ENCODE measurements around the gene SBK3. TPM values are rescaled to one million over a fixed set of nuclear protein-coding genes. Genes with fewer than 3 reads are reported as not detected.

SBK3 gene
- total RNA-seq, 2 experiments from 2014 or later: not detected

- Mint-ChIP-seq H3K27ac (no peak overlapping the region), H3K9me3 (no peaks in the 10 kb centered on the region), H3K27me3 (peaks cover 4% of the 10 kb centered on the region), H3K4me3 (no peak overlapping the region), H3K4me1 (no peaks in the 10 kb centered on the region), H3K36me3 (ENCODE audit: low read depth) (no peaks in the 10 kb centered on the region)
- ChIA-PET POLR2A (no interaction called here), CTCF (interaction anchor here (2.4 kb wide), 1 partner anchor 11 kb away, joined by 8 read pairs; no protein-coding TSS in a partner anchor)
- no peak for DNase-seq
Observed at GRCh38 chr19:55493052-55493644, 52.2 kb downstream of the SBK3 start.

GRCh38 chr19:55492362-55492944 lies 52.9 kb downstream of the SBK3 start:
- CTCF ChIA-PET: interaction anchor here (2.4 kb wide), 1 partner anchor 11 kb away, joined by 8 read pairs; no protein-coding TSS in a partner anchor
- no peaks in the 10 kb centered on the region for H3K36me3 Mint-ChIP-seq (ENCODE audit: low read depth)
- H3K27ac Mint-ChIP-seq: no peak overlapping the region
- POLR2A ChIA-PET: no interaction called here
- H3K9me3 Mint-ChIP-seq: no peaks in the 10 kb centered on the region
- H3K4me3 Mint-ChIP-seq: no peak overlapping the region
- no peak for DNase-seq
- H3K27me3 Mint-ChIP-seq: peaks cover 4% of the 10 kb centered on the region
- H3K4me1 Mint-ChIP-seq: peaks cover 2% of the 10 kb centered on the region

DNA sequence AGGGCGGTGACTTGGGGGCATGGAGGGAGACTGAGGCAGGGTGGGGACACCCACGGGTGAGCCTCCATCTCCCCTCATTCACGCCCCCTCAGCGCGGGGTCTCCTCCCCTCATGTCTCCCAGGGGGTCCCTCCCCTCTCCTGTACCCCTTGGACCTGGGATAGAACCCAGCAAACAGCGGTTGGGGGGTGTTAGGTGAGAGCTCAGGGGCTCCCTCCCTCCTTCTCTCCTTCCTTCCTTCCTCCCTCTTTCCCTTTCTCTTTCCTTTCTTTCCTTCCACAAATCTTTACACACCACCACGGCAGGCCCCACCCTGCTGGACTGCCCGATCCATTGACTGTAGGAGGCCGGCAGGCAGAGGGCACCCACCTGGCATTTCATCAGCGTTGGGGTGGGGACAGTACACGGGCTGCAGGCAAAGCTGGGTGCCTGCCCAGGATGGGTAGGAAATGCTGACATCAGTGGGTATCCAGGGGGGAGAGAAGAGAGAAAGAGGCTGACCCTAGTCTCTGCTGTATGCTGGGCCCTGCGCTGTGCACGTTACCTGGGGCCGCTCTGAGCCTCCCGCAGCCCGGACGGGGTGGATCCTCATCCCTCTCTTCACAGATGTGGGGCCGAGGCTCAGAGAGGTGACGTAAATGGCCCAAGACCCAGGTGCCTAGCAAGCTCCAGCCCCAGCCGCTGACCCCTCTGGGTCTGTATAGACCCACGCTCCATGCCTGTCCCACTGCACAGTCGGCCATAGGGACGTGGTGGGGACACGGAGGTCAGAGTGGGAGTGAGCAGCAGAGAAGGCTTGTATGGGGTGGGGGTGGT lies 53.6 kb downstream of the SBK3 start:
- Mint-ChIP-seq H3K4me1 (peaks cover 6% of the 10 kb centered on the region), H3K36me3 (ENCODE audit: low read depth) (no peaks in the 10 kb centered on the region), H3K27ac (no peak overlapping the region), H3K27me3 (peaks cover 4% of the 10 kb centered on the region), H3K9me3 (no peaks in the 10 kb centered on the region), H3K4me3 (no peak overlapping the region)
- CTCF ChIA-PET: no interaction called here
- no peak for DNase-seq
- POLR2A ChIA-PET: interaction anchor here (0.6 to 1.3 kb wide), 2 partner anchors 15 to 85 kb away, joined by 3 to 4 read pairs; partner anchors contain the start of gene ZNF628

Other genes with a start within 250 kb of the SBK3 start
- gene TMEM150B, start 220.2 kb downstream of the SBK3 start, total RNA-seq: 1 to 10 TPM; 1.0 to 2.0 TPM
- 10 to 100 TPM; 27.2 to 28.9 TPM for gene KMT5C, start 205.7 kb downstream of the SBK3 start, total RNA-seq
- 1 to 10 TPM in 1 of 2 experiments, under 1 TPM in 1; 0.83 to 2.0 TPM for gene COX6B2, start 190.8 kb downstream of the SBK3 start, total RNA-seq
- not detected for gene GARIN5B, start 182.3 kb downstream of the SBK3 start, total RNA-seq
- gene IL11, start 175.1 kb downstream of the SBK3 start, total RNA-seq: under 1 TPM in 1 of 2 experiments, not detected in 1; 0.48 TPM
- gene TMEM190, start 168.7 kb downstream of the SBK3 start, total RNA-seq: not detected
- gene TMEM238, start 161.3 kb downstream of the SBK3 start, total RNA-seq: 10 to 100 TPM; 19.2 to 19.3 TPM
- 1,000 to 10,000 TPM; 3,004 to 3,026 TPM for gene RPL28, start 159.6 kb downstream of the SBK3 start, total RNA-seq
- gene UBE2S, start 137.8 kb downstream of the SBK3 start, total RNA-seq: 100 to 1,000 TPM; 277 to 284 TPM
- not detected for gene SHISA7, start 102.2 kb downstream of the SBK3 start, total RNA-seq
- gene ISOC2, start 83.9 kb downstream of the SBK3 start, total RNA-seq: 10 to 100 TPM; 14.5 to 16.7 TPM
- not detected for gene C19orf85, start 80.8 kb downstream of the SBK3 start, total RNA-seq
- gene ZNF628, start 68.9 kb downstream of the SBK3 start, total RNA-seq: 1 to 10 TPM; 6.7 to 9.1 TPM
- gene NAT14, start 60.4 kb downstream of the SBK3 start, total RNA-seq: 10 to 100 TPM; 11.9 to 12.0 TPM
- under 1 TPM; 0.15 to 0.18 TPM for gene SSC5D, start 57.1 kb downstream of the SBK3 start, total RNA-seq
- gene SBK2, start 8.4 kb downstream of the SBK3 start, total RNA-seq: not detected
- gene ZNF579, start 35.3 kb upstream of the SBK3 start, total RNA-seq: 1 to 10 TPM; 6.4 to 6.6 TPM
- 10 to 100 TPM; 10.9 to 11.7 TPM for gene FIZ1, start 54.0 kb upstream of the SBK3 start, total RNA-seq
- gene ZNF524, start 54.7 kb upstream of the SBK3 start, total RNA-seq: 10 to 100 TPM; 35.4 to 37.3 TPM
- gene ZNF865, start 60.1 kb upstream of the SBK3 start, total RNA-seq: 10 to 100 TPM; 15.3 to 15.4 TPM
- 1 to 10 TPM; 6.4 to 7.4 TPM for gene ZNF784, start 79.0 kb upstream of the SBK3 start, total RNA-seq
- 10 to 100 TPM; 35.7 to 39.7 TPM for gene ZNF580, start 95.5 kb upstream of the SBK3 start, total RNA-seq
- gene ZNF581, start 98.1 kb upstream of the SBK3 start, total RNA-seq: 10 to 100 TPM; 26.6 to 30.1 TPM
- gene CCDC106, start 102.7 kb upstream of the SBK3 start, total RNA-seq: 1 to 10 TPM; 3.7 to 3.8 TPM
- 100 to 1,000 TPM; 204 to 213 TPM for gene U2AF2, start 109.5 kb upstream of the SBK3 start, total RNA-seq
- 10 to 100 TPM; 63.9 to 64.5 TPM for gene EPN1, start 129.7 kb upstream of the SBK3 start, total RNA-seq
- gene NLRP9, start 192.9 kb upstream of the SBK3 start, total RNA-seq: not detected
- not detected for gene RFPL4A, start 213.6 kb upstream of the SBK3 start, total RNA-seq
- not detected for gene RFPL4AL1, start 223.6 kb upstream of the SBK3 start, total RNA-seq